Gastroesophageal sphincter (tissue), 4 donors: Measurements from ENCODE around the gene VLDLR. TPM values are rescaled to one million over a fixed set of nuclear protein-coding genes. Genes with fewer than 3 reads are reported as not detected.

Experiments
- ATAC-seq: fragments of 150-250 bp; one replicate; pipeline ENCODE4 v1.9.1; 2016; ENCODE audit warnings: mild to moderate bottlenecking, moderate library complexity
- H3K27ac ChIP-seq, 4 donors: fragments of 200-600 bp; sonication (generic) in 3 of 4; 1 replicate in 3 of 4; 2 replicates in 1 of 4; pipeline ENCODE4 v1.5.1; 2016 to 2019
- H3K27me3 ChIP-seq: fragments of 200-600 bp; sonication (generic); one replicate; pipeline ENCODE4 v1.5.1; 2019
- H3K36me3 ChIP-seq, 2 donors: fragments of 200-600 bp; sonication (generic); one replicate each; pipeline ENCODE4 v1.5.1; 2019; ENCODE audit warnings: control low read depth in 1 of 2
- H3K4me1 ChIP-seq, 3 donors: fragments of 200-600 bp; sonication (generic); 1 replicate in 2 of 3; 2 replicates in 1 of 3; pipeline ENCODE4 v1.5.1; 2016 to 2019; ENCODE audit warnings: control low read depth in 2 of 3
- H3K4me3 ChIP-seq, 2 donors: fragments of 200-600 bp; sonication (generic); one replicate each; pipeline ENCODE4 v1.5.1; 2019; ENCODE audit warnings: mild to moderate bottlenecking in 1 of 2, moderate library complexity in 1 of 2
- H3K9me3 ChIP-seq, 3 donors: fragments of 200-600 bp; sonication (generic); one replicate each; pipeline ENCODE4 v1.5.1; 2017 to 2019; ENCODE audit warnings: control low read depth in 2 of 3
- EP300 ChIP-seq: sonication (generic); formaldehyde crosslinking; IDR thresholded peaks from one replicate; pipeline ENCODE4 v1.6.1; 2017; ENCODE audit warnings: antibody characterized with exemption, mild to moderate bottlenecking
- POLR2A ChIP-seq, 2 donors: fragments of 450-650 bp; IDR thresholded peaks; one replicate each; pipeline ENCODE4 v1.6.1; 2017; ENCODE audit warnings: antibody characterized with exemption in 2 of 2, mild to moderate bottlenecking in 2 of 2, moderate library complexity in 1 of 2
- POLR2AphosphoS5 ChIP-seq: sonication (generic); formaldehyde crosslinking; IDR thresholded peaks from one replicate; pipeline ENCODE4 v1.6.1; 2017; ENCODE audit warnings: antibody characterized with exemption
- WGBS, 2 donors: methylation state at CpG; one replicate each; pipeline ENCODE4 v1.1.5; 2018; ENCODE audit warnings: low coverage in 1 of 2; 5-methylcytosine and 5-hydroxymethylcytosine counted together
- total RNA-seq, 4 donors: library from RNA; depleted of rRNA; stranded (reverse); fragments of >200 nt; gene quantifications; one replicate each; pipeline ENCODE4 v1.1.0, GENCODE V29; 2016
- TF ChIP-seq, protein P1 (sequence below), 4 experiments: fragments of 200-600 bp in 2 of 4; fragments of 450-650 bp in 2 of 4; sonication (generic) in 1 of 4; IDR thresholded peaks; one replicate each; pipeline ENCODE4 v1.5.1; 2017 to 2019; ENCODE audit warnings: antibody characterized with exemption in 4 of 4, mild to moderate bottlenecking in 2 of 4, moderate library complexity in 2 of 4

Gene VLDLR
- total RNA-seq, 4 donors from 2014 or later: 19.0 to 26.3 (median 20.8) TPM

DNA sequence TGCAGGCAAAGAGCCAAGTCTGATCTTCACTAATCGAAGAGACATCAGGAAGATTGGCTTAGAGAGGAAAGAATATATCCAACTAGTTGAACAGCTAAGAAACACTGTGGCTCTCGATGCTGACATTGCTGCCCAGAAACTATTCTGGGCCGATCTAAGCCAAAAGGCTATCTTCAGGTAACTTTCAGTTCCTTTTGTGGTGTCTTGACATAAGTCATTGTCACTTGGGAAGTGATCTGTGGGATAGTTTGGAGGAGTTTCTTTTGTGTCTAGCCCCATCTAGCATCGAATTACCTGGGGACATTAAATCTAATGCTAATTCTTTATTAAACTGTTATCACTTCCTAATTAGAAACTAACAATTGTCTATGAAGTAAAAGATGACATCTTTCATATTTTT lies 24.0 kb downstream of the VLDLR start:
- no peak for TF ChIP-seq POLR2A (IDR thresholded peaks at IDR 0.05)
- TF ChIP-seq POLR2AphosphoS5: no peak
- no peak for TF ChIP-seq EP300
- TF ChIP-seq, protein P1, sequence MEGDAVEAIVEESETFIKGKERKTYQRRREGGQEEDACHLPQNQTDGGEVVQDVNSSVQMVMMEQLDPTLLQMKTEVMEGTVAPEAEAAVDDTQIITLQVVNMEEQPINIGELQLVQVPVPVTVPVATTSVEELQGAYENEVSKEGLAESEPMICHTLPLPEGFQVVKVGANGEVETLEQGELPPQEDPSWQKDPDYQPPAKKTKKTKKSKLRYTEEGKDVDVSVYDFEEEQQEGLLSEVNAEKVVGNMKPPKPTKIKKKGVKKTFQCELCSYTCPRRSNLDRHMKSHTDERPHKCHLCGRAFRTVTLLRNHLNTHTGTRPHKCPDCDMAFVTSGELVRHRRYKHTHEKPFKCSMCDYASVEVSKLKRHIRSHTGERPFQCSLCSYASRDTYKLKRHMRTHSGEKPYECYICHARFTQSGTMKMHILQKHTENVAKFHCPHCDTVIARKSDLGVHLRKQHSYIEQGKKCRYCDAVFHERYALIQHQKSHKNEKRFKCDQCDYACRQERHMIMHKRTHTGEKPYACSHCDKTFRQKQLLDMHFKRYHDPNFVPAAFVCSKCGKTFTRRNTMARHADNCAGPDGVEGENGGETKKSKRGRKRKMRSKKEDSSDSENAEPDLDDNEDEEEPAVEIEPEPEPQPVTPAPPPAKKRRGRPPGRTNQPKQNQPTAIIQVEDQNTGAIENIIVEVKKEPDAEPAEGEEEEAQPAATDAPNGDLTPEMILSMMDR (IDR thresholded peaks at IDR 0.05): no peak
- Histone ChIP-seq H3K9me3 (no peaks in the 10 kb centered on the region), H3K4me3 (no peak overlapping the region), H3K27ac (no peak overlapping the region), H3K27me3 (no peaks in the 10 kb centered on the region), H3K4me1 (no peaks in the 10 kb centered on the region), H3K36me3 (peaks cover 2 to 98% of the 10 kb centered on the region in 2 donors)
- ATAC-seq: no peak
- 81 to 95% methylated on average over 3 to 4 of the region's 4 CpGs for WGBS, 2 donors

DNA sequence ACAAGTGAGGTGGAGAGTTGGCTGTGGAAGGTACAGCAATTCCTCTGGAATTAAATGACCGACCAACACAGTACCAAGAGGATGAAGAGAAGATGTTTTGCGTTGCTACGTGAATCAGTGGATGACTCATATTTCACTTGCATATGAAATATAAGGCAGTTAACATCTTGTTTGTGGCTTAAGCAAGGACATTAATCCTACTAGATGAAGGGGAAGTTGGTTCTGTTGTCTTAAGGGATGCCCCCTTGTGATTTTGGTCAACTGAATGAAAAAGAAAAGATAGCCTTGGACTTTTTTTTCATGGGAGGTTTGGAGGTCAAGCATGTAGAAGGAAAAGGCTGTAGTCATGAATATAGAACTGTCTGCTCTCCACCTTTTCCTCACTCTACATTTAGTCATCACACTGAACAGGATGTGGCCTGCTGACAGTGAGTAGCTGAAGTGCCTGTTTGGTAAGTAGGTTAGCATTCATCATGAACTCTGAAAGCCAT lies 33.9 kb downstream of the VLDLR start:
- TF ChIP-seq POLR2AphosphoS5 (peak; percentile 32), POLR2A (IDR thresholded peaks at IDR 0.05) (no peak)
- Histone ChIP-seq H3K27me3 (no peaks in the 10 kb centered on the region), H3K4me1 (no peaks in the 10 kb centered on the region), H3K36me3 (peaks cover 13 to 51% of the 10 kb centered on the region in 2 donors), H3K9me3 (no peaks in the 10 kb centered on the region), H3K27ac (peak overlapping the region in 2 of 4 donors; percentile 3 to 25), H3K4me3 (no peak overlapping the region)
- peak; percentile 66 for ATAC-seq
- 3 to 39% methylated on average over 3 of the region's 3 CpGs for WGBS, 2 donors

DNA sequence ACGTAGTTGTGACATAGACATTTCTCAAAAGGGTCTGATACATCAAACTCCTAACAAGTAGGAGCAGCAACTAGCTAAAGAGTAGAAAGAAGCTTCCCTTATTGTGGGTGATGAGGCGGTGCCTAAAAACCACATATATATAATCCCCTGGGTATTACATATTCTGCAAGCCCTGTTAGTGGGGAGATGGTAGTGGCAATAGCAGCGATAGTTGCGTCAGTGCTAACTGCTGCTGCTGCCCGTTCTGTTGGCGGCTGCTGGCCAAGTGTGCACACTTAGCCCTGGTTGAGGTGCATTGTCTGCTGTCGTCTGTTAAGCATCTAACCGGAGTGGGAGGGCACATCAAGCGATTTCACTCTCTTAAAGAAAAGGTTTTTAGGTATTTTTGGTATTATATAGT lies 35.8 kb downstream of the VLDLR start:
- TF ChIP-seq POLR2A (IDR thresholded peaks at IDR 0.05): no peak
- TF ChIP-seq, protein P1 (IDR thresholded peaks at IDR 0.05): no peak
- TF ChIP-seq EP300: no peak
- no peak for TF ChIP-seq POLR2AphosphoS5
- ATAC-seq: no peak
- H3K4me3 ChIP-seq: no peak overlapping the region
- H3K9me3 ChIP-seq: no peaks in the 10 kb centered on the region
- no peaks in the 10 kb centered on the region for H3K27me3 ChIP-seq
- H3K36me3 ChIP-seq: peaks cover 8 to 32% of the 10 kb centered on the region in 2 donors
- no peaks in the 10 kb centered on the region for H3K4me1 ChIP-seq
- 79 to 81% methylated on average over 2 to 6 of the region's 9 CpGs for WGBS, 2 donors
- no peak overlapping the region for H3K27ac ChIP-seq

- no peaks in the 10 kb centered on the region for H3K36me3 ChIP-seq
- no peak for TF ChIP-seq POLR2A (IDR thresholded peaks at IDR 0.05)
- TF ChIP-seq, protein P1 (IDR thresholded peaks at IDR 0.05): peak in 1 of 4 experiments; percentile 7
- H3K4me3 ChIP-seq: no peak overlapping the region
- ATAC-seq: no peak
- H3K4me1 ChIP-seq: peaks cover 0 to 4% (median 0%) of the 10 kb centered on the region in 3 donors
- no peaks in the 10 kb centered on the region for H3K9me3 ChIP-seq
- no peaks in the 10 kb centered on the region for H3K27me3 ChIP-seq
- H3K27ac ChIP-seq: no peak overlapping the region
- WGBS, 2 donors: 81 to 90% methylated on average over 5 to 7 of the region's 7 CpGs
Observed at GRCh38 chr9:2662496-2662895, 40.9 kb downstream of the VLDLR start.

DNA sequence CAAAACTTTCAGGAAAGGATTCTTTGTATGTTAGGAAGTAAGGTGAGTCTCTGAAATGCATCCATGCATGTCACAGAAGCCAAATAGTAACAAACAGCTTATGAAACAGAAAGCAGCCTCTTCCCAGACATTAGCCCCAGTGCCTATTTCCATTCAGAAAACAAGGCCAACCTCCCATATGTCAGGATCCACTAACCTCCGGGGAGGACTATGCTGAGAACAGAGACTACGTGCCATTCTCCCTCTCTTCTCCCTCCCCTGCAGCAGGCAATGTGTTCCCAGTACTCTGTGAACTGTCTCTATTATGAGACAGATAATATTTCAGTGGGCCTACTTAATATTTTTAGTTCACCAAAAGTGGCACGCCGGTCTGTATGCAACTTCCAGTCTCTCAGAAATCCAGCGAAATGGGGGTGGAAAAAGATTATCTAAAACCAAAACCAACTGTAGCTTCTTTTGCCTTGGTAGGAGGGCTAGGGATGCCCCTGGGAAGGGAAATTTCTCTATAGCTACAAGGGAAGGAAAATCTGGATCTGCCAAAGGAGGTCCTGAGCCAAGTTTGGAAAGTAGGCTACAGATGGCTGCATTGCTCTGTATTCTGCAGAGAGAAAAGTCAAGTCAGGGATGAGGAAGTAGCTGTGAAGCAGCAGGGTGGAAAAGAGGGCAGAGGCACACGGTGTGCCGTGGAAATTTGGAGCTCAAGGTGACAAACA lies 42.0 kb downstream of the VLDLR start:
- no peak for ATAC-seq
- peak overlapping the region in 2 of 4 donors; percentile 1 to 36 for H3K27ac ChIP-seq
- H3K36me3 ChIP-seq: no peaks in the 10 kb centered on the region
- no peaks in the 10 kb centered on the region for H3K9me3 ChIP-seq
- WGBS, 2 donors: 29 to 57% methylated on average over 3 to 4 of the region's 7 CpGs
- peaks cover 0 to 4% (median 0%) of the 10 kb centered on the region in 3 donors for H3K4me1 ChIP-seq
- no peak for TF ChIP-seq EP300
- TF ChIP-seq, protein P1 (IDR thresholded peaks at IDR 0.05): no peak
- TF ChIP-seq POLR2A (IDR thresholded peaks at IDR 0.05): no peak
- TF ChIP-seq POLR2AphosphoS5: no peak
- no peak overlapping the region for H3K4me3 ChIP-seq
- H3K27me3 ChIP-seq: no peaks in the 10 kb centered on the region
